Epidermal melanocyte (primary cell): ENCODE measurements around the gene ISLR.
"Not testable (repeated sequence)": the region's sequence is repeated elsewhere in the genome, so short reads cannot be mapped to it uniquely, and the experiment has no call there.

Experiments
- DNase-seq: peaks from one replicate; pipeline ENCODE4 v3.0.0; 2011; ENCODE audit warnings: low spot score; ENCODE audit not compliant: insufficient read length

Gene ISLR

DNA sequence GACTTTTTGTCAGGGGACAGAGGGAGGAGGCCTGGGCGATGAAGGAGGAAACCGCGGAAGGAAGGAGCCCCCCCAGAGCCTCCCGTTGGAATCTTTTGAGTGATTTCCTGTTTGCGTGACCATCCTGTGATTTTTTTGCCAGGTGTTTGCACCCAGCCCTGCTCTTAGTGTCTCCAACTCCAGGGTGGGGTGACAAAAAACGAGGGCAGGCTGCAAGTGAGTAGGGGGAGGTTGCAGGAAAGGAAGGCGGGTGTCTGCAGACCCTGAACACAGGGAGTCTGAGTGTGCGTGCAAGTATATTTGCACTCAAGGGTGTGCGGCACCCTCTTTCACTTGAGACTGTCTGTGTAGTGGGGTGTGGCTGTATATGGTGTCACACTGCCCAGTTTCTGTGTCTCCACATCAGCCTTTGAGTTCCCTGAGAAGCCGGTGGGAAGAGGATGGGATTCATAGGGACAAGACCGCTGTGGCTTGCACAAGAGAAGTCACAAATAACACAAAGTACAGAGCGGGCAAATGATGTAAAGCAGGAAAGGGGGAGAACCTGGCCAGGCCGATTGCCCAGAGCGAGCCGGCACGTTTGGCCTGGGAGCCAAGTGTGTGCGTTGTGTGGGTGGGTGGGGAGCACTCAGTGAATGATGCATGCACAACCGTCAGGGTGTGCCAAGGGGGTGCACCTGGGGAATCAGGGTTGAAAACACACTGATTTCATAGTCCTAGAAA lies 36.5 kb upstream of the ISLR start:
- no peak for DNase-seq

DNA sequence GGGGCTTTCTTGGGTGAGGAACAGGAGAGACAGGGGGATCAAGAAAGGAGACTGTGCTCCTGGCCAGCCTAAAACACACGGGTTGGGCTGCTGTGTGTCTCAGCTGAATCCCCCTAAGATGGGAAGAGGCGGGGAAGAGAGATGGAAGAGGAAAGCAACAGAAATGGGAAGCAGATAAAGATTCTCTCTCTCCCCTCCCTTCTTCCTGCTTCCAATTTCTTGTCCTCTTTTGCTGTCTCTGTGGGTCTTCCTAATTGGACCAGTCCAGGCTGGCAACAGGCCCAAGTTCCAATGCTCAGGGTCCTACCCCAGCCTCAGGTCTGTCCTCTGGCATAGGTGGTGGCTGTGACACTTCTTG lies 36.0 kb upstream of the ISLR start:
- DNase-seq: no peak

DNA sequence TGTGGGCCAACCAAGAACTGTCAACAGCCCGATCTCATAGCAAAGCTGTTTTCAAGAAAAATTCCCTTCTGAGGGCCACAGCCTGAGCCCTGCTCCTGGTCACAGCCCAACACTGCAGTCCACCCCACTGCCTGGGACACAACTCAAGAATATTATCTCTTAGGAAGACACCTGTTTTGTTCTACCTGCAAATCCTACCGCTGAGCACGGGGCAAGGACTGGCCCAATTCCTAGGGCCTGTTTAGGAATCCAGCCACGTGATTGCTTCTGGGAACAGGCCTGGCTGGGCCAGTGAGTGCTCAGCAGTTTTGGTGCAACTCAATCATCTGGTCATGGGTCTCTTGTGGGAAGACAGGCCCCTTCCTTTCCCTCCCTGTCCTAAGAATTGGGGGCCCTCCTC lies 34.9 kb upstream of the ISLR start:
- DNase-seq: no peak

DNA sequence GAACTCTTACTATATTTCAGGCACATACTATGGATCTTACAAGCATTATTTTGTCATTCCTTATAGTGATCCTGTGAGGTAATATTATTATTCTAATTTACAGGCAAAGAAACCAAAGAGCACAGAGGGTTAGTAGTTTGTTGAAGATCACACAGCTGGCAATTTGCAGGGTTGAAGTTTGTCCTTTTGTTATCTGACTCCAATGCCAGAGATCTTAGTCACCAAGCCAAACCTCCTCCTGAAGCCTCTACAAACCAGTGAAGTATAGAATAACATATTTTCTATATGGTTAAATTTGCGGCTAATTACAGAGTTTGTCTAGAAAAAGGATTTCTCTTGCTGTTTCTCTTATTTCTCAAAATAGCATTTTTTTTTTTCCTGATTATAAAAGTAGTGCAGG lies 31.9 kb upstream of the ISLR start:
- DNase-seq: no peak

DNA sequence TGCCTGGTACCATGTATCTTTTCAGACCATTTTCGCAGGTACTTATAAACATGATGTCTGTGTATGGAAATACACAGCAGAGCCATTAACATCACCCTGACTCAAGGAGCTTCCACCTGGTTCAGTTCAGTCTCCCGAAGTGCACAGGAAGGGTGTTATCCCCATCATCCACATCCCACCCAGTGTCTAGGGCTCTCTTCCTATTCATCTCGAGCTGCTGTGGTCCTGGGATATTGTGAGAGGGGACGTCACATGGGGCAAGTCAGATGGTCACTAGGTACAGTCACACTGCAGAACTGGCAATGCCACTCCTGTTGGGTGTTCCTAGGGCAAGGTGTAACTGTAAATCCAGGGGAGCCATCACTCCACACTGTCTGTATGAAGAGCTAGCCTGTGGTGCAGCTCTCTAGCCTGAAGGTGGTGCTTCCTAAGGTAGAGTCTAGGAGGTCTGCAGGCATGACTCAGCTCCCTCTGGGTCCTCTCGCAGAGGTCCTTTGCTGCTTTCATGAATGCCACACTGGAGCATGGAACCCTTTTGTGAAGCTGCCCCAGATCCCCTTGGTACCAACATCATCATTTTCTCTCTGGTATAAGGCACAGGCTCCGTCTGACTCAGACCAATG lies 29.2 kb upstream of the ISLR start:
- DNase-seq: no peak

DNA sequence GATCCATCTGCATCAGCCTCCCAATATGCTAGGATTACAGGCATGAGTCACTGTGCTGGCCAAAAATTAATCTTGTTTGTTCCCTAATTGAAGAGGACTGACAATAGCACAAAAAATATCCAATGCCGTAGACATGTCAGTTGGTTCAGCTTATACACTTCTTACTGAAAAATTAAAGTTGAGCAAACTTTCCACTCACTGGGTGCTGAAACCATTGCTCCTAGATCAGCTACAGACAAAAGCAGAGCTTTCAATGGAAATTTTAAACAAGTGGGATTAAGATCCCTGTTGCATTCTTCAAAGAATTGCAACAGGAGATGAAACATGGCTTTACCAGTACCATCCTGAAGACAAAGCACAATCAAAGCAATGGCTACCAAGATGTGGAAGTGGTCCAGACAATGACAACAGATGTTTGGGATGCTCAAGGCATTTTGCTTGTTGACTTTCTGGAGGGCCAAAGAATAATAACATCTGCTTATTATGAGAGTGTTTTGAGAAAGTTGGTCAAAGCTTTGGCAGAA lies 27.2 kb upstream of the ISLR start:
- no peak for DNase-seq

DNA sequence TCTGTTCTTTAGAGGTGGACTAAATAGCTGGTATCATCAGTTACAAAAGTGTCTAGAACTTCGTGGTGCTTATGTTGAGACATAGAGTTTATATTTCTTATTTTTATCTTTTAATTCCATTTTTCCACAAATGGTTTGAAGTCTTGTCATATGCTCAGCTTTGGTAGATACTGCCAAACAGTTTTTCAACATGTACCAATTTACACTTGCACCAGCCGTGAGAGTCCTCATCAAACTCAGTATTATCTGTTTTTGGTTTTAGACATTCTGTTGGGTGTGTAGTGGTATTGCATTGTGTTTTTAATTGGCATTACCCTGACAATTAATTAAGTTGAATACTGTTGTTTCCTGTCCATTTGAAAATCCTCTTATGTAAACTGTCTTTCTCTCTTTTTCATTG lies 26.5 kb upstream of the ISLR start:
- no peak for DNase-seq

DNA sequence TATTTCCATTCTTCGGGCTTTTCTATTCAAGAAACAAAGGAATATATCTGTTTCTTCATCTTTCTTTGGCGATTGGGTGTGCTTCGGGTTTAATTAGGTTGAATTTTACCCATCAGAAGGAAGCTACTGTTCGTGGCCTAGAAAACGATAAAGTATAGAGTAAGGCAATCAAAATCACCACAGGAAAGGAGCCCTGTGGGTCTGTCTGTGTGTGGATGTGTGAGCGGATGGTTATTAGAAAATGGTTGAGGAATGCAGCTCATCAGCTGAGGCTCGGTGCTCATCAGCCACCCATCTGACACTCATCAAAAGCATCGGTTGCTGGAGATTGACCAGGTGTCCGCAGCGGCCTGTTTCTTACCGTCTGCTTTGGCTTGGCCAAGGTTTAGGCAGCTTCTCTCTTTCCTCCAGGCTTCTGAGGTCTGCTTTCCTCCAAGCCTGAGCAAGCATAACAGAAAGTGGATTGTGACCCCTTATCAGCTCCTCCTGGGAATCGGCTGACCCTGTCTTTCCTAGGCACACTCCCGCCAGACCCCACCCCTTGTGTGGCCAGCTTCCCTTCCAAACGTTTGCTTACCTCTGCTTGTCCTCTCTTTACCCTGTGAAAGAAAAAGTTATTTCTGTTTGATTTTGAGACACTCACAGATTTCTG lies 17.6 kb upstream of the ISLR start:
- no peak for DNase-seq

DNA sequence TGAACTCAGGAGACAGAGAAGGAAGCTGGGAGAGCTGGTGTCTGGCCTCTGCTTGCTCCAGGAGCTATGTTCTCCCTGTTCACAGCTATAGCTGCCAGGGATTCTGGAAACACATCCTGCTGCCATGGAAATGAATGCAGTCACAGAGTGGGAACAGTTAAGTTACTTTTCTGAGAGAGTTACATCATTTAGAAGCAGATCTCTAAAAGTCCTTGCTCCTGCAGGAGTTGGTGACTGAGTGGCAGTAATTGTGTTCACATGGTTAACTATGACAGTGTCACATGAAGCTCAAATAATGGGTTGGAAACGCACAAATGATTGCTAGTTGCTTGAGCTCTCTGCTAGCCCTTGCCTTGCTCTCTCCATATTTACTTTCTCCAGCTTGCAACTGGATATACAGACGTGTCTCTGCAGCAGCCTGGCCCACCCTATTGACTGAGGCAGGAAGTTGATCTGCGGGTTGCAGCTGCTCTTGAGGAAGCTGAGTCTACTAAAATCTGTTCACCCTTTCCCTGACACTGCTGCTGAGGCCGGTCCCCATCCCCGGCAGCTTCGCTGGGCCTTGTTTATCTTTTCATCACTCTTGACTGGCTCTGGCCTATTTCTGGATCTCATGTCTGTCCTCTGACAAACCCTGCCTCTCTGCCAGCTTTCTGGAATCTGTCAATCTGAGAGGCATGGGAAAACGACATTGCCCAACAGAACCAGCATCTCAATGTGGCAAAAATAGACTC lies 16.7 kb upstream of the ISLR start:
- no peak for DNase-seq

DNA sequence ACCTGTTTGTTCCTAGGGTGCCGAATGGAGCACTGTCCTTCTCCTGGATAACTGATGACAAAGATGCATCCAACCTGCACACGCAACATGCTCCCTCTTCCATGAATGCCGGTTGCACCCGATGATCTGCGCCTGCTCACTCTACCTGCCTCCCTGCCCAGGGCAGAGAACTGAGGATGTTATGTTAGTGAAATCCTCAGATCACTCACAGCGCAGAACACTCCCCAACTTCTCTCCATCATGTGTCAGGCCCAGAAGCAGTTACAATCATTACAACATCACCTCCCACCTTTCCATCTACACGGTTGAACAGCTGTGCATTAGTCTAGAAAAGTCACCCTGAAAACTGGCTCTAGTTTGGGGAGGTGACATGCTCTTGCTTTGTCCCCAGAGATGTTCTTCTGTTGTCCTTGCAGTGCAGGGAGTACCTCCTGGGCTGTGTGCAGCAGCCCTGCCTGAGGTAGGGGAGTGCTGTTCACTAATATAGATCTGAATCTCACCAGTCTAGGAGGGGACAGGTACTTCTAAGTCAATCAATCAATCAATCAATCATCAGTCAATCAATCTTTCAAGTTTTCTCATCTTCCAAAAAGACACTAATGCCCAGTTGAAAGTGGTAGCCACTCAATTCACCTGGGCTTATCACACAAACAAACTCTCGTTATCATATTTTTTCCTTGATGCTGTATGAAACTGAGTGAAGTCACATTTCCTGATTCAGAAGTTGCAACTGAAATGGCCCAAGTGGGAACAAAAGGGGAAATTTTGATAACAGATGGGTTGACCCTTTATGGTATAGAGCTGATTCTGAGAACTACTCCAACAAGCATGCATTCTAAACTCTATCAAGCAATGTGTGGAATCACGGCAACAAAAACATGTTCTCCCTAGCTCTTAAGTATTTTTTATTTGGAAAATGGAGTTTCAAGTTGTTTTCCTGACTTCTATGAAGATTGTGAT lies 15.4 kb upstream of the ISLR start:
- no peak for DNase-seq

DNA sequence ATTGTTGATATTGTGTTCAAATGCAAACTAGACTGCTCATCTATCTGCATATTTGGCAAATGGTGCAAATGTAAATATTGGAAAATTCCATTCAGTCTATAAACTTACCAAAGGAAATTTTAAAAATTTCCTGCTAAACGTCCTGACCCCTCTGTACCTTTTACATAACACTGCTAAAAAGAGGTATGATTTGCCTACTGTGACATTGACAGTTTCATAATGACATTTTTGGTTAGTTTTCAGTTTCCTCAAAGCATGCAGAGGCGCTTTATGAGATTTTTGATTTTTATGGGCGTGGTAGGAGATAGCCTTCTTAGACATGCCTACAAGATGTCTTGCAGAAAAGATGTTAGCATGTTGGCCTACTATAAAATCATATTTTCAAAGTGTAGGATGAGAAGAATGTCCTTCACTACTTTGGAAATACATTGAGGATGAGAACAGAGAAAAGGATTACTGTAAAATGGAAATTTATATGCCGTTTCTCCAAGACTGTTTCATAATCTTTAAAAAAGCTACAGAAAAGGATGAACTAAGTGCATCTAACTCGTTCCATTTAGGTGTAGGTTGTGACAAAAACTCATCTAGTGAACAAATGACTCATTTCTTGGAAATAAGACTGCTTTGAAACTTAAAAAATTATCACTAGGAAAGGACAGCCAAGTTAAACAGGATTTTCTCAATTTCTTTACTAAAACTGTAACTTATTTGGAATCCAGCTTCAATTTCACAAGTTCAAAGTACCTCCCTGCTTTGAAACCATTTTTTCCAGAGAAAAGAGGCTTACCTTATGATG lies 14.5 kb upstream of the ISLR start:
- no peak for DNase-seq

DNA sequence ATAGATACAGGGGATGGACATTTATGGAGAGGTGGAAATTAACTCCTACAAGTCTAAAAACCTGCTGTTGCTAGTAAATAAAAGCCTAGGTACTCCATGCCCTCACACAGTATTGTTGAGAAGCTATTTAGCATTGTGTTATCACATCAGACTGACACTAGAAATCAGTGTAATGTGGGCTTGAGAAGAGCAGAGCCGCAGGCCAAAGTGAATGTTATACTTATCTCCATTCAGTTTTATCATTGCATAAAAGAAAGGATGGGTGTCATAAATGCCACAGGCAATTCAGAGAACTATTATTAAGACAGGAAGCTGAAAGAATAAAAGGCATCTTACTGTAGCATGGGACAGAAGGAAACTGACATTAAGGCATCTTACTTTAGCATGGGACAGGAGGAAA lies 13.7 kb upstream of the ISLR start:
- no peak for DNase-seq

DNA sequence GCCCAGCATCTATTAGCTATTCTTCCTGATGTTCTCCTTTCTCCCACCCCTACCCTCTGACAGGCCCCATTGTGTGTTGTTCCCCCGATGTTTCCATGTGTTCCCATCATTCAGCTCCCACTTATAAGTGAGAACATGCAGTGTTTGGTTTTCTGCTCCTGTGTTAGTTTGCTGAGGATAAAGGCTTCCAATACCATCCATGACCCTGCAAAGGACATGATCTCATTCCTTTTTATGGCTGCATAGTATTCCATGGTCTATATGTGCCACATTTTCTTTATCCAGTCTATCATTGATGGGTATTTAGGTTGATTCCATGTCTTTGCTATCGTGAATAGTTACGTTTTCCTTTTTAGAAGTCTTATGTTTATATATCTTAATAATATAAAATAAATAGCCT lies 13.1 kb upstream of the ISLR start:
- not testable (repeated sequence) for DNase-seq

DNA sequence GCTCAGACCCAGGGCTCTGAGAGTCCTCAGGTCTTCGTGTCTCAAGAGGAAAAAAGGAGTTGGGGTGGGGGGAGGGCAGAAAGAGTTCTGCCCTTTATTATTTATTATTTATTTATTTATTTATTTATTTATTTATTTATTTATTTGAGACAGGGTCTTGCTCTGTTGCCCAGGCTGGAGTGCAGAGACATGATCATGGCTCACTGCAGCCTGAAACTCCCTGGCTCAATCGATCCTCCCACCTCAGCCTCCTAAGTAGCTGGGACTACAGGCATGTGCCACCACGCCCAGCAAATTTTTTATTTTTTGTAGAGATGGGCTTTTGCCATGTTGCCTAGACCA lies 11.3 kb upstream of the ISLR start:
- DNase-seq: not testable (repeated sequence)

DNA sequence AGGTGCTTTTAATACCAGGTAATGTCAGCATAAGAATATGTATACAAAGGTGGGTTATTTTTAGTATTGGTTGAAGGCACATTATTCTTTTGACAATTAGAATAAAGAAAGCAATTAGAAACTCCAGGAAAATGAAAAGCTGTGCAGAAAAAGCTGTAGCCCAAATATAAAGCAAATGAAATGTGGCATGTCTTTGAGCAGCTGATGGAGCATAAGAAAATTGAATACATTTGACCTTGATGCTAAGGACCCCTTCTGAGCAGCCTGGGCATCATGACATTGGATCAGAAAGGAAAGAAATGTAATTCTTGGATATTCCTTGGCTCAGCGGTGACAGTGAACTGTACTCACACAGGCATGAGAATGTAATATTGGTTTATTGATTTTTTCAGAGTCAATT lies 8.0 kb upstream of the ISLR start:
- DNase-seq: no peak

DNA sequence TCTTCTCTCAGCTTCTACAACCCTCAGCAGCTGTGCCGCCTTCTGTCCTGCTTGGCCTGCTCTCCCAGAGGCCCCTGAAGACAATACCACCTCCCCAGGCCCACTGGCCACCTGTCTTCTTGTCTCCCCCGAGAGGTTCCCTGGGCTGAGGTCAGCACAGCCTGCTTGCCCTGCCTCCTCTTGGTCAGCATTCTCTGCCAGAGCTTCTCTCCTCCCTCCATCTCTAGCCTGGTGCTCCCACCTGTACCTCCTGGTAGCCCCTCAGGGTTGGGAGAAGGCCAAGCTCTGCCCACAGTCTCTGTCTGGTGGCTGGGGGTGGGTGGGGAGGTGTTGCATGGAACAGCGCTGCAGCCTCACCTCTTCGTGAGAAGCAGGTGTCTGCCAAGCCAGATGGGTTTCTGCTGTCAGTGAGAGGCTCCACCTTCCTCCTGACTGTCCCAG lies 5.6 kb upstream of the ISLR start:
- no peak for DNase-seq

DNA sequence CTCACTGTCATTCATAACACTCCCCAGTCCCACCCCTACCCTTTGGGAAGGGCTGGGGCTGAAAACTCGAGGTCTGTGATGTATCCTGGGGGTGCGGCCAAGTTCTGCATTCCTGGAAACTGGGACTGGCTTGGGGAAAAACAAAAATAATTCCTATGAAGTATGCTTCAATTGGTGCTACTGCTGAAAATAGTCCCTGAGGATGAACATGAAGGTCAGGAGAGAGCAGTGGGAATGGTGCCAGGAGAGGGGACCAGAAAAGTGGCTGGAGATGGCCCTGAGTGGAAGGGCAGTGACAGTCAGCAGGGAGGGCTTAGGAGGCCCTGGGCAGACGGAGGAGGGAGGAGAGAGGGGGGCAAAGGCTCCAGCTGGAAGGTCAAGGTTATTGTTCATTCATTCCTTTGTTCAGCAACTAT lies 4.8 kb upstream of the ISLR start:
- DNase-seq: no peak

DNA sequence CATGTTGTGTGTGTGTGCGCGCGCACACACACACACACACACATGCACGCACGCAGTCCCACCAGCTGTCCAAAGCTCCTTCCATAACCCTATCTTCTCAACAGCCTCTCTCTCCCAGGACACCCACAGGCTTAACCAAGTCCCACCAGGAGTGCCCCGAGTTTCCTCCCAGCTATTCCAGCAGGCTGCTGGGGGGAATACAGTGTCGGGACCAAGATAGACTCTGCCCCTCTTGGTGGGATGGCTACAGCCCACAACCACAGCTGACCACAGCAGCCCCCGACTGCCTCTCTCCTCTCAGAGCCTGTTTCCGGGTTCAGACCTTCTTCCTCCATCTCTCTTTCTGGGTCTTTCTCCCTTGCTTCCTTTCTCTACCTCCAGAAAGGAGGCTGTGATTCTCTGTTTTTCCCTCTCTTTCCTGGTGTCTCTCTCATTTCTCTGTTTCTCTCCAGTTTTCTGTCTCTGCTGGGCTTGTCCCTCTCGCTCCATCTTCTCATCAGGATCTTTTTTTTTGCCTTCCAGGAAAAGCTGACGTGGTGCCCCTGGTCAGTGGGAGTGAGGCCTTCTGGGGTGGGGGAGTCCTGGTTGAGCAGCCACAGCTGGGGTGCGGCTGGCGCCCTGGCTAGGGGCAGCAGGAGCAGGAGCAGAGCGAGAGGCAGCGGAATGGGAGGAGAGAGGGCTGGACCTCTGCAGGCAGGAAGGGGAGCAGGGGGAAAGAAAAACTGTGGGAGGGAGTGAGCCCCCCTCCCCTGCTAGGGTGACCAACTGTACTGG lies 3.3 kb upstream of the ISLR start:
- no peak for DNase-seq

DNA sequence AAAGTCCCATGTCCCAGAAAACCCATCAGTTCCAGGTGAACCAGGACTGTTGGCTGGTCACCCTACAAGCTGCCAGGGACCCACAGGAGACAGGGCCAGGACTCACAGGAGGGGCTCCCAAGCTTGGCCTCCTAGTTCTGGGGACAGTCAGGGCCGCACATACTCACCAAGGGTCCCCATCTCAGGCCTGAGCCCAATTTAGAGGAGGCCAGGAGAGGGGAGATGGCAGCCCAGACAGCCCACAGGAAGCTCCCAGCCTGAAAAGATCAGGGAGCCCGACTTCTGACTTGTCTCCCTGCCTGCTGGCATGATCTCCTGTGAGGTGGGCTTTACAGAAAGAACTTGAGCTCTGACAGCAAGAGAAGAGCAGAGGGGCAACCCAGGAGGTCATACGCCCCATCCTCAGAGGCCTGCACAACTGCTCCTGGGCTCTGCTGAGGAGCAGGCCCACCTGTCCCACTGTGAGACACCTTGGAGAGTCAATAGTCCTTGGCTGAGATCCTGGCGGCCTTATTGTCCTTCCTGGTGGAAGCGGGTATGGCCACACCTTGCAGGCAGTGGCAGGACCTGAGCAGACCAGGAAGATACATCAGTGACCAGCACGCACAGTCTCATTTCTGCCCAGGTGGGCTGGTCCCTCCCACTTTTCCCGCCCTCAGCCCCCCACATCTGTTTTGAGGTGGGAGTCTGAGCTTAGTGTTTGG lies 2.5 kb upstream of the ISLR start:
- DNase-seq: no peak
